Naive B cell (primary cell): ENCODE data around the gene ATP2A3. TPM values are rescaled to one million over a fixed set of nuclear protein-coding genes. Genes with fewer than 3 reads are reported as not detected.

Source experiments
- ATAC-seq, 2 donors: fragments of 150-1000 bp; cut with Tn5 transposase; 2 replicates each; pipeline ENCODE4 v1.10.0; 2021; ENCODE audit warnings: low read depth in 2 of 2, mild to moderate bottlenecking in 2 of 2, moderate library complexity in 2 of 2
- DNase-seq: peaks from one replicate; pipeline ENCODE4 v3.0.0; 2022
- H3K27ac Mint-ChIP-seq, 6 donors: one replicate each; pipeline ENCODE4 v1.8.0; 2020 to 2022; ENCODE audit warnings: mild to moderate bottlenecking in 6 of 6, mixed read lengths in 6 of 6, moderate library complexity in 5 of 6, inconsistent platforms in 2 of 6
- H3K27me3 Mint-ChIP-seq, 3 donors: one replicate each; pipeline ENCODE4 v1.8.0; 2021 to 2022; ENCODE audit warnings: mixed read lengths in 3 of 3, mild to moderate bottlenecking in 1 of 3
- H3K36me3 Mint-ChIP-seq, 2 donors: one replicate each; pipeline ENCODE4 v1.8.0; 2020 to 2022; ENCODE audit warnings: mixed read lengths in 2 of 2, inconsistent platforms in 1 of 2, mild to moderate bottlenecking in 1 of 2
- H3K4me1 Mint-ChIP-seq, 3 donors: one replicate each; pipeline ENCODE4 v1.8.0; 2020 to 2022; ENCODE audit warnings: mixed read lengths in 3 of 3, inconsistent platforms in 1 of 3, mild to moderate bottlenecking in 1 of 3, moderate library complexity in 1 of 3
- H3K4me3 Mint-ChIP-seq, 8 donors: one replicate each; pipeline ENCODE4 v1.8.0; 2020 to 2022; ENCODE audit warnings: mild to moderate bottlenecking in 8 of 8, mixed read lengths in 8 of 8, moderate library complexity in 8 of 8, inconsistent platforms in 2 of 8
- H3K9me3 Mint-ChIP-seq, 7 donors: one replicate each; pipeline ENCODE4 v1.8.0; 2020 to 2022; ENCODE audit warnings: mixed read lengths in 7 of 7, mild to moderate bottlenecking in 5 of 7, inconsistent platforms in 2 of 7, moderate library complexity in 1 of 7
- polyA plus RNA-seq, 6 donors: library from polyadenylated mRNA; unstranded; fragments of 300-500 nt; fragmentation: Illumina TruSeq; gene quantifications; one replicate each; pipeline ENCODE4 v1.2.3, GENCODE V29; 2021; ENCODE audit warnings: low read depth in 6 of 6

The ATP2A3 gene
- polyA plus RNA-seq, 6 donors from 2014 or later, result 68.7 to 180 (median 94.2) TPM

- H3K9me3 Mint-ChIP-seq, result no peaks in the 10 kb centered on the region
- peaks cover 7 to 28% (median 24%) of the 10 kb centered on the region in 3 donors for H3K4me1 Mint-ChIP-seq
- no peaks in the 10 kb centered on the region for H3K27me3 Mint-ChIP-seq
- H3K27ac Mint-ChIP-seq, result peak overlapping the region in 3 of 6 donors; percentile 16 to 90 (median 76)
- ATAC-seq, result no peak
- DNase-seq, result no peak
- H3K4me3 Mint-ChIP-seq, result peak overlapping the region in 1 of 8 donors; percentile 32
- peaks cover 0 to 5% of the 10 kb centered on the region in 2 donors for H3K36me3 Mint-ChIP-seq
These were observed 61.0 kb downstream of the ATP2A3 start for GRCh38 chr17:3903051-3903825.

DNA sequence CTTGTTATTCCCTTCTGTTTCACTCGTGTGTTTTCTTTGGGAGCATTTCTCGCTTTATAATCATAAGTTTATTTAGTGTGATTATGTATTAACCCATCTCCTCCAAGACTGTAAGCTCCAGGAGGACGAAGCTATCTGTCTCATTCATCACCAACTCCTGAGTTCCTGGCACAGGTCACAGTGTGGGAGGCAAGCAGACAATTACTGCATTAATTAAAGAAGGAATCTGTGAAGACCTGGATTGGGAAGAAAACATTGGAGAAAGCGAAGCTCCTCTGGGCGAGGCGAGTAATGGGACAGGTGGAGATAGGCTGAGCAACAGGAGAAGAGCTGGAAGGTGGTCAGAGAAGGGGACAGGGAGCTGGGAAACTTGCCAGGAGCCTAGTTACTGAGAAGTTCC lies 63.6 kb downstream of the ATP2A3 start:
- Mint-ChIP-seq H3K27me3 (no peaks in the 10 kb centered on the region), H3K9me3 (no peaks in the 10 kb centered on the region), H3K4me1 (peaks cover 3 to 20% (median 12%) of the 10 kb centered on the region in 3 donors), H3K27ac (peak overlapping the region in 3 of 6 donors; percentile 5 to 65 (median 26)), H3K36me3 (peaks cover 0 to 8% of the 10 kb centered on the region in 2 donors), H3K4me3 (no peak overlapping the region)
- no peak for DNase-seq
- ATAC-seq, result no peak

- H3K9me3 Mint-ChIP-seq, result no peaks in the 10 kb centered on the region
- H3K36me3 Mint-ChIP-seq, result peaks cover 0 to 8% of the 10 kb centered on the region in 2 donors
- H3K27me3 Mint-ChIP-seq, result no peaks in the 10 kb centered on the region
- no peak overlapping the region for H3K4me3 Mint-ChIP-seq
- ATAC-seq (no peak), DNase-seq (no peak)
- H3K27ac Mint-ChIP-seq, result peak overlapping the region in 1 of 6 donors; percentile 61
- H3K4me1 Mint-ChIP-seq, result peaks cover 17 to 20% (median 18%) of the 10 kb centered on the region in 3 donors
These were observed 66.5 kb downstream of the ATP2A3 start for GRCh38 chr17:3897731-3898130.

DNA sequence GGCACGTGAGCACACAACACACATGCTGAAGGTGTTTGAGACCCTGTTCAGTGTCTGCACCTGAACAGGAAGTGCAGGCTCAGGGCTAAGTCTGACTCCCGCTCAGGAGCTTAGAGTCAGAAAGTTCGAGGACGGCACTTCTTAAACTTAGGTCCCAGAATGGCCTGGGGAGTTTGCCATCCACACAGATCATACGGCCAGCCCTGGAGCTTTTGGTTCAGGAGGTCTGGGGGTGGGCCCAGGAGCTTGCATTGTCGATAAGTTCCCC lies 67.3 kb downstream of the ATP2A3 start:
- Mint-ChIP-seq H3K36me3 (peaks cover 0 to 8% of the 10 kb centered on the region in 2 donors), H3K27ac (peak overlapping the region in 1 of 6 donors; percentile 32), H3K4me1 (peaks cover 20 to 23% (median 22%) of the 10 kb centered on the region in 3 donors), H3K9me3 (no peaks in the 10 kb centered on the region), H3K4me3 (no peak overlapping the region), H3K27me3 (no peaks in the 10 kb centered on the region)
- ATAC-seq, result no peak
- no peak for DNase-seq

DNA sequence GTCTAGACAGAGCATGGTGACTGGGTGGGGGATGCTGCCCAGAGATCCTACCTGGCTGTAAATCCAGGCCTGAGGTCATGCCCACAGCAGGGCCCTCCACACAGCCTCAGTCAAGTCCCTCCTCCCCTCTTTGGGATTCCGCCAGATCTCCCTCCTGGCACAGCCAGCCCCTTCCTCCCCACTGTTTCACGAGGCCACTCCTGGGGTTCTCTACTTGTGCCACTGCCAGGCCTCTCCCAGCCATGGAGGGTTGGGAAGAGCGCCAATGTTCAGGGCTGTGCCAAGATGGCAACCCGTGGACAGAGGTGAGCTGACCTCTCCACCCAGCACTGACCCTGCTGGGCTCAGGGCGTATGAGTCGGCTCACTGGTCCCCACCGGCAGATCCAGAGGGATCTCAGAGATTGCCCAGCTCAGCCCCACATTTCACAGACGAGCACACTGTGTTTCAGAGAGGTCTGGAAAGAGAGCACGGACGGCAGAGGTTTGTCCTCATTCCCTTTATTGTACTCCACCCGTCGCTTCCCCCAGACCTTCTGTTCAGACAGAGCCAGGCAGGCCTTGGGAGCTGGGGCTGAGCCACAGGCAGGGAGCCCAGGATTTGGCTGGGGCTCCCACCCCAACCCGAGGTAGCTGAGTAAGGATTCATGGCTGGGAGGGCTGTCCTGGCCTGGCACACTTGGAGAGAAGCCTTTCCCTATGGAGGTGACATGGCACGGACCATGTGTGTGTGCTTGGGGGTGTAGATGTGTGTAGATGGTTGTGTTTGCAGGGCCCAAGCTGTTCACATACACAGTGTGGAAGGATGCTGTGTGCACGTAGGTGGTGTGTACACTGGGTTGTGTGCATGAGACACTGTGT lies 67.9 kb downstream of the ATP2A3 start:
- H3K27ac Mint-ChIP-seq, result peak overlapping the region in 2 of 6 donors; percentile 32 to 80
- H3K36me3 Mint-ChIP-seq, result peaks cover 0 to 8% of the 10 kb centered on the region in 2 donors
- H3K4me1 Mint-ChIP-seq, result peaks cover 25 to 29% (median 28%) of the 10 kb centered on the region in 3 donors
- no peaks in the 10 kb centered on the region for H3K27me3 Mint-ChIP-seq
- no peak for ATAC-seq
- DNase-seq, result no peak
- H3K9me3 Mint-ChIP-seq, result no peaks in the 10 kb centered on the region
- peak overlapping the region in 1 of 8 donors; percentile 52 for H3K4me3 Mint-ChIP-seq

GRCh38 chr17:3895354-3895753 lies 68.9 kb downstream of the ATP2A3 start:
- Mint-ChIP-seq H3K4me1 (peaks cover 34 to 38% (median 37%) of the 10 kb centered on the region in 3 donors), H3K36me3 (peaks cover 0 to 8% of the 10 kb centered on the region in 2 donors), H3K27ac (peak overlapping the region in 5 of 6 donors; percentile 14 to 81 (median 65))

DNA sequence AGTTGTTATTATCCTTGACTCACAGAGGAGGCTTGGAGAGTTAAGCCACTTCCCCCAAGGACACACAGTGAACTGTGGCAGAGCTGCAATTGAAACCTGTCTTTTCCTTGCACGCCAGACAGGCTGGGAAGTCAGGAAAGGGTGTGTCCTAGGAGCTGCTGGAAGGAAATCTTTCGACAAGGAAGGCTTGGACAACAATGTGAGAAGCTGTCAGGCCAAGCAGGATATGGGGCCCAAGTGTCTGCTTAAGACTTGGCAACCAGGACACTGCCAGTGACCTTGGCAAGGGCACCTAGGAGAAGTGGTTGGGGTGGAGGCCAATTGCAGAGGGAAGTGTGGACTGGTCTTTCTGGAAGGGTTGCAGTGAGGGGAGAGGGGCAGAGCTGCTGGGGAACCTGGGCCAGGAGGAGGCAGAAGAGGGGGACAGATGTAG lies 69.3 kb downstream of the ATP2A3 start:
- Mint-ChIP-seq H3K4me1 (peaks cover 38 to 41% (median 41%) of the 10 kb centered on the region in 3 donors), H3K9me3 (no peaks in the 10 kb centered on the region), H3K4me3 (peak overlapping the region in 5 of 8 donors; percentile 0 to 71 (median 59)), H3K36me3 (peaks cover 0 to 8% of the 10 kb centered on the region in 2 donors), H3K27me3 (no peaks in the 10 kb centered on the region), H3K27ac (peak overlapping the region in 5 of 6 donors; percentile 14 to 81 (median 65))
- DNase-seq, result no peak
- ATAC-seq, result no peak

More at GRCh38 chr17:3895354-3895753, 68.9 kb downstream of the ATP2A3 start:
- Mint-ChIP-seq H3K4me3 (peak overlapping the region in 3 of 8 donors; percentile 0 to 71 (median 60)), H3K27me3 (no peaks in the 10 kb centered on the region), H3K9me3 (no peaks in the 10 kb centered on the region)
- DNase-seq, result no peak
- ATAC-seq, result no peak

- Mint-ChIP-seq H3K4me3 (peak overlapping the region; percentile 83 to 90 (median 86)), H3K9me3 (no peaks in the 10 kb centered on the region), H3K27ac (peak overlapping the region in 2 of 6 donors; percentile 92 to 94), H3K4me1 (peaks cover 38 to 41% (median 41%) of the 10 kb centered on the region in 3 donors), H3K27me3 (no peaks in the 10 kb centered on the region), H3K36me3 (peaks cover 0 to 8% of the 10 kb centered on the region in 2 donors)
- DNase-seq (no peak), ATAC-seq (no peak)
These were observed 70.0 kb downstream of the ATP2A3 start for GRCh38 chr17:3894188-3894587.

DNA sequence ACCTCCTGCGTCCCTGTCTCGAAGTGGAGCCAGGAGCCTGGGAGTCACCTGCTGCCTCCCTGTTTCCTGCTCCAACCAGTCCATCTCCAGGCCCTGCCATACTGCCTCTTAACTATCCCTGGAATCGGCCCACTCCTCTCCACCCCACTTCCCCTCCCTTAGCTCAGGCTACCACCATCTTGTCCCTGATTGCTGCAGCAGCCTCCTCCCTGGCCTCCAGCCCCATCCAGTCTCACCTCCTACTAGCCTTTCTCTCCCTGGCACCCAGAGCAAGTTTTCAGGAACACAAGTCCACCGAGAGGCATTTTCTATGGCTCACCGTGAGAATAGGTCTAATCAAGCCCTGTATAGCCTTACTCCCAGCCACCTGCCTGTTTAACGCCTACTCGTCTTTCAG lies 70.5 kb downstream of the ATP2A3 start:
- peak overlapping the region; percentile 86 to 94 (median 92) for H3K27ac Mint-ChIP-seq
- H3K27me3 Mint-ChIP-seq, result no peaks in the 10 kb centered on the region
- H3K4me3 Mint-ChIP-seq, result peak overlapping the region; percentile 83 to 90 (median 86)

DNA sequence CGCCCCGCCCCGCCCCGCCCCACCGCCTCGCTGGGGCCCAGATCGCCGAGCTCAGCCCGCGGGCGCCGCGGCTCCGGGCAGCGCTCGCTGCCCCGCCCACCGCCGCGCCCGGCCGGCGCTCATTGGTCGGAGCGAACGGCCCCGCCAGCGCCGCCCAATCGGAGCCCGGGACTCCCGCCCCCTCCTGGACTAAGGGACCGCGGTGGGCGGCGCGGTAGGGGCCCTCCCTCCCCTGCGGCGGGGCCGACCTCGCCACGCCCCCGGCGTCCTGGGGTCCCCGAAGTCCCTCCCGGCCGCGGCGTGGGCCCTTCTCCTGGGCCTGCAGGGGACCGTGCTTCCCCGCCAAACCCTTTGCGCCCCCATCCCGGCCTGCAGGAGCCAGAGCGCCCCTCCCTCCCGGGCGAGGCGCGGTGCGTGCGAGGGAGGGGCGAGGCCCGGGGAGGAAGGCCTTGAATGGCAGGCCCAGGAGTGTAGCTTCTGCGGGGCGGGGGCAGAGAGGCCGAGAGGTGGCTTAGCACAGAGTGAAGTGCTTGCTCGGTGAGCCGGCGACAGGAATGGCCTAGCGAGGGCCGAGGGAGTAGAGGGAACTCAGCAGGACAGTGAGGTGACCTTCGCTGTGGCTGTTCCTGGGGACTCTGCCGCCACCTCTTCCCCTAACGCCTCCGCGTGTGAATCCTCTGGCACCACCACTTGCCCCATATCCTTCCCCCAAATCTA lies 71.1 kb downstream of the ATP2A3 start, which contains the start of gene CAMKK1:
Gene CAMKK1, minus strand, starts transcription at position 51 of the 717 bp plus-strand sequence. CDS start 7,366 bp downstream, outside the sequence.
- peak; percentile 75 to 77 for ATAC-seq
- Mint-ChIP-seq H3K9me3 (no peaks in the 10 kb centered on the region), H3K27me3 (no peaks in the 10 kb centered on the region)

More for the DNA sequence above, 70.5 kb downstream of the ATP2A3 start:
- no peak for ATAC-seq
- peaks cover 38 to 41% (median 41%) of the 10 kb centered on the region in 3 donors for H3K4me1 Mint-ChIP-seq
- no peaks in the 10 kb centered on the region for H3K9me3 Mint-ChIP-seq
- peaks cover 0 to 8% of the 10 kb centered on the region in 2 donors for H3K36me3 Mint-ChIP-seq
- DNase-seq, result no peak

DNA sequence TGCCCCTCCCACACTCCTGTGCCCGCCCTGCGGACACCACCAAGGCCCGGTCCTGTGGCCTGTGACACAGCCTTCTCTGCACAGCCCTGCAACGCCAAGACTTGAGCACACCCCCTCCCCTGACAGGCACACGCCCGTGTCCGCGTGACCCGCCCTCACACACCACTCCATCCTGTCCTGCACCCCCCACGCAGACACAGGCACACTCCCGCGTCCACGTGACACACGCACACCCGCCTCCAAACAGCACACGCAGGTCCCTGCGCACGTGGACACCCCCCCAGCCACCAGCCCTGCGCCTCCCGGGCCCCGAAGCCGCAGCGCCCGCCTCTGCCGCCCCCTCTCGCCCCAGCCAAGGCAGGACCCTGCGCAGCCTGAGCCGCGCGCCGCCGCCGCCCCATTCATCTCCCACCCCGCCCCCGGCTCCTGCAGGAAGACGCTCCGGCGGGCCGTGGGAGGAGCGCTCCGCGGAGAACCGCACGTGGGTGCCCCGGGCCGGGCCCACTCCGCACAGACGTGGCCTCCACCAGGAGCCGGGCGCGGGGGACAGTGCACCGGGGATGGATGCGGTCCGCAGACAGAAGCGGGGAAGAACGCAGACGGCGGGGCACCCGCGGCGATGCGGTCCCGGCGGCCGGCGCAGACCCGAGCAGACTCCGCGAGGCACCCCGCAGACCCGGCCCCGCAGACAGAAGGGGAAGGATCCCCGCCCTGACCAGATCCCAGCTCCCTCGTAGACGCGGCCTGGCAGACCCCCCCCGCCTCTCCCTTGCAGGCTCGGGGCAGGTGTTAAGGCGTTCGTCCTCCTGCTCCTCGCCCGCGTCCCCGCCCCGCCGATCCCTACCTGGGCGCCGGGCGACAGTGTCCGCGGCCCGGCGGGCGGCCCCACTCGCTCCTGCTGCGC lies 71.9 kb downstream of the ATP2A3 start:
- DNase-seq, result peak; percentile 88

More for the DNA sequence above, 71.1 kb downstream of the ATP2A3 start, which contains the start of gene CAMKK1:
- H3K4me3 Mint-ChIP-seq, result peak within 1 kb of the TSS; percentile 83 to 93 (median 89)
- peak; percentile 92 for DNase-seq
- H3K27ac Mint-ChIP-seq, result peak within 1 kb of the TSS; percentile 90 to 97 (median 94)
- peaks cover 38 to 41% (median 41%) of the 10 kb centered on the region in 3 donors for H3K4me1 Mint-ChIP-seq
- H3K36me3 Mint-ChIP-seq, result peaks cover 0 to 2% of the 10 kb centered on the region in 2 donors

GRCh38 chr17:3891626-3892094 lies 72.6 kb downstream of the ATP2A3 start:
- DNase-seq, result no peak
- Mint-ChIP-seq H3K36me3 (no peaks in the 10 kb centered on the region), H3K27me3 (no peaks in the 10 kb centered on the region), H3K4me3 (peak overlapping the region; percentile 64 to 93 (median 84)), H3K27ac (peak overlapping the region; percentile 45 to 97 (median 94)), H3K4me1 (peaks cover 52 to 54% (median 53%) of the 10 kb centered on the region in 3 donors), H3K9me3 (no peaks in the 10 kb centered on the region)
- no peak for ATAC-seq

More for the DNA sequence above, 71.9 kb downstream of the ATP2A3 start:
- Mint-ChIP-seq H3K4me1 (peaks cover 45 to 47% (median 47%) of the 10 kb centered on the region in 3 donors), H3K27me3 (no peaks in the 10 kb centered on the region), H3K9me3 (no peaks in the 10 kb centered on the region), H3K36me3 (no peaks in the 10 kb centered on the region), H3K4me3 (peak overlapping the region; percentile 64 to 93 (median 85)), H3K27ac (peak overlapping the region; percentile 45 to 97 (median 94))
- peak; percentile 65 to 67 for ATAC-seq
